Vagina (tissue), 2 donors: ENCODE measurements around the gene MDGA2. TPM values are rescaled to one million over a fixed set of nuclear protein-coding genes. Genes with fewer than 3 reads are reported as not detected.

ENCODE experiments used
- DNase-seq, 2 donors: peaks; one replicate each; pipeline ENCODE4 v3.0.0-alpha.2; 2017; ENCODE audit errors: extremely low spot score in 2 of 2
- H3K27ac ChIP-seq: fragments of 200-600 bp; sonication (generic); one replicate; pipeline ENCODE4 v1.5.1; 2019
- H3K27me3 ChIP-seq: fragments of 200-600 bp; sonication (generic); one replicate; pipeline ENCODE4 v1.5.1; 2019
- H3K36me3 ChIP-seq, 2 donors: fragments of 200-600 bp; sonication (generic); one replicate each; pipeline ENCODE4 v1.5.1; 2017 to 2019
- H3K4me1 ChIP-seq: fragments of 200-600 bp; sonication (generic); one replicate; pipeline ENCODE4 v1.5.1; 2019
- H3K4me3 ChIP-seq, 2 donors: fragments of 200-600 bp; sonication (generic); 1 replicate in 1 of 2; 2 replicates in 1 of 2; pipeline ENCODE4 v1.5.1; 2016 to 2019
- H3K9me3 ChIP-seq: fragments of 200-600 bp; sonication (generic); one replicate; pipeline ENCODE4 v1.5.1; 2019
- POLR2A ChIP-seq, 2 donors: fragments of 450-650 bp; IDR thresholded peaks; one replicate each; pipeline ENCODE4 v1.6.1; 2017; ENCODE audit warnings: antibody characterized with exemption in 2 of 2, mild to moderate bottlenecking in 2 of 2, moderate library complexity in 2 of 2
- POLR2AphosphoS5 ChIP-seq, 2 donors: sonication (generic); formaldehyde crosslinking; IDR thresholded peaks; one replicate each; pipeline ENCODE4 v1.9.0; 2017; ENCODE audit warnings: antibody characterized with exemption in 2 of 2, mild to moderate bottlenecking in 2 of 2, low read depth in 1 of 2; ENCODE audit not compliant: insufficient read depth in 1 of 2
- intact Hi-C: fragments of 100-400 bp; cut with DNase I; formaldehyde crosslinking; loops from one replicate; pipeline ENCODE4 v1.15.1; 2023
- total RNA-seq: library from RNA; depleted of rRNA; stranded (reverse); fragments of >200 nt; gene quantifications from one replicate; pipeline ENCODE4 v1.2.3, GENCODE V29; 2016
- TF ChIP-seq, protein P1 (sequence below), 3 experiments: fragments of 450-650 bp in 2 of 3; fragments of 200-600 bp in 1 of 3; sonication (generic) in 1 of 3; IDR thresholded peaks; one replicate each; pipeline ENCODE4 v1.5.1; 2017 to 2019; ENCODE audit warnings: antibody characterized with exemption in 3 of 3, mild to moderate bottlenecking in 2 of 3, moderate library complexity in 2 of 3

MDGA2 gene
- total RNA-seq, 1 donor from 2014 or later, result not detected

DNA sequence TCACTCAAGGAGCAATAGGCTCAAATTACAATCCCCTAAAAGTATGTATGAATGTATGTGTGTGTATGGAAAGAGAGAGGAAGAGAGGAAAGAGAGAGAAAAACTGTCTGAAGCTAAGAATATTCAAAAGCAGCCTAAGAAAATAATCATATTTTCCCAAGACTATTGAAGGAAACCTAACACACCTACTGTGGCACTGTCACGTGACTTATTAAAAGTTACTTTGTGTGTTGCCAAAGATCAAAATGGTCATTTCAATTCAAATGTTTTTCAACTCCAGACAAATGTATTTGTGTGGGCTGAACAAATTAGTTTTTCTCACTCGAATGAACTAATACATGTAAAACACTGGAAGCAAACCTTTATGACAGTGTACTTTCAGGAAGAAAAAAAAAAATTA is 654.9 kb downstream of the MDGA2 start:
- no peak overlapping the region for H3K4me3 ChIP-seq
- H3K27ac ChIP-seq, result no peak overlapping the region
- no peaks in the 10 kb centered on the region for H3K36me3 ChIP-seq
- no peaks in the 10 kb centered on the region for H3K27me3 ChIP-seq
- DNase-seq, result no peak
- TF ChIP-seq, protein P1, sequence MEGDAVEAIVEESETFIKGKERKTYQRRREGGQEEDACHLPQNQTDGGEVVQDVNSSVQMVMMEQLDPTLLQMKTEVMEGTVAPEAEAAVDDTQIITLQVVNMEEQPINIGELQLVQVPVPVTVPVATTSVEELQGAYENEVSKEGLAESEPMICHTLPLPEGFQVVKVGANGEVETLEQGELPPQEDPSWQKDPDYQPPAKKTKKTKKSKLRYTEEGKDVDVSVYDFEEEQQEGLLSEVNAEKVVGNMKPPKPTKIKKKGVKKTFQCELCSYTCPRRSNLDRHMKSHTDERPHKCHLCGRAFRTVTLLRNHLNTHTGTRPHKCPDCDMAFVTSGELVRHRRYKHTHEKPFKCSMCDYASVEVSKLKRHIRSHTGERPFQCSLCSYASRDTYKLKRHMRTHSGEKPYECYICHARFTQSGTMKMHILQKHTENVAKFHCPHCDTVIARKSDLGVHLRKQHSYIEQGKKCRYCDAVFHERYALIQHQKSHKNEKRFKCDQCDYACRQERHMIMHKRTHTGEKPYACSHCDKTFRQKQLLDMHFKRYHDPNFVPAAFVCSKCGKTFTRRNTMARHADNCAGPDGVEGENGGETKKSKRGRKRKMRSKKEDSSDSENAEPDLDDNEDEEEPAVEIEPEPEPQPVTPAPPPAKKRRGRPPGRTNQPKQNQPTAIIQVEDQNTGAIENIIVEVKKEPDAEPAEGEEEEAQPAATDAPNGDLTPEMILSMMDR (IDR thresholded peaks at IDR 0.05), result no peak
- TF ChIP-seq POLR2A (IDR thresholded peaks at IDR 0.05) (no peak), POLR2AphosphoS5 (IDR thresholded peaks at IDR 0.05; ENCODE audit: insufficient read depth in 1 of 2, low read depth in 1 of 2) (no peak)
- intact Hi-C loops, result no loop called here
- H3K9me3 ChIP-seq, result no peaks in the 10 kb centered on the region
- no peaks in the 10 kb centered on the region for H3K4me1 ChIP-seq

DNA sequence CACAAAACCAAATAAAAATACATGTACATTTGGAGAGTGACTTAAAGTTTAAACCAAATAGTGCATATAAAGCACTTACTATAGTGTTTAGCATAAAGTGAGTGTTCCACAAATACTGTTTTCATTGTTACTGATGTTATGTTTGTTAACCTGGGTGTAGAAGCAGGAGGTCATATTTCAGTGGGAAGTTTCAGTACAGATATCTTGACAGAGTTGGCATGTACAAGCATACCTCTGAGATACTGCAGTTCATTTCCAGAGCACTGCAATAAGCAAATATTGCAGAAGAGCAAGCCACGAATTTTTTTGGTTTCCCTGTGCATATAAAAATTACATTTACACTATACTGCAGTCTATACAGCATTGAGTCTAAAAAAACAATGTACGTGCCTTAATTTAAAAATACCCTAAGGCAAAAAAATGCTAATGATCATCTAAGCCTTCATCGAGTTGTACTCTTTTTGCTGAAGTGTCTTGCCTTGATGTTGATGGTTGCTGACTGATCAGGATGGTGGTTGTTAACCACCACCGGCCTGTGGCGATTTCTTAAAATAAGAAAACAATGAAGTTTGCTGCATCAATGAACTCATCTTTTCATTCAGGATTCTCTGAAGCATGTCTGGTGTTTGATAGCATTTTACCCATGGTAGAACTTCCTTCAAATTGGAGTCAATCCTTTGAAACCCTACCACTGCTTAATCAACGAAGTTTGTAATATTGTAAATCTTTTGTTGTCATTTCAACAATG is 662.7 kb downstream of the MDGA2 start:
- H3K27ac ChIP-seq, result no peak overlapping the region
- TF ChIP-seq, protein P1 (IDR thresholded peaks at IDR 0.05), result no peak
- TF ChIP-seq POLR2A (IDR thresholded peaks at IDR 0.05) (no peak), POLR2AphosphoS5 (IDR thresholded peaks at IDR 0.05; ENCODE audit: insufficient read depth in 1 of 2, low read depth in 1 of 2) (no peak)
- H3K36me3 ChIP-seq, result no peaks in the 10 kb centered on the region
- H3K9me3 ChIP-seq, result no peaks in the 10 kb centered on the region
- H3K4me1 ChIP-seq, result no peaks in the 10 kb centered on the region
- no peak for DNase-seq
- H3K27me3 ChIP-seq, result no peaks in the 10 kb centered on the region
- H3K4me3 ChIP-seq, result no peak overlapping the region
- intact Hi-C loops, result no loop called here

DNA sequence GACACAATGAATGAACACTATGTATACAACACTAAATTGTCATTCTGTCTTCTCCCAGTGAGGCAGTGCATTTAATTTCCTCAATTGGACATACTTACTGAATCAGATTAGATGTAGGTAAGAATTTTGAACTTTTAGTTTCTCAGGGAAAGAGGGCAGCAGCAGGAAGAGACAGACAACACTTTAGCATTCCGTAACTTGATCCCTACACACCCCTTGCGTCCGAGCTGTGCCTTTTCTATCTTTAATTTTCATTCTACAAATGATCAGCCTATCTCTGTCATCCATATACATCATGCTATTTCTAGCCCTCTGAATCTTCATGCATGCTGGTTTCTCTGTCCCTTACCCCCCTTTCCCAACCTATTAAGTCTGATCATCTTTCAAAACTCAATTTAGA is 665.8 kb downstream of the MDGA2 start:
- DNase-seq, result no peak
- H3K4me1 ChIP-seq, result no peaks in the 10 kb centered on the region
- no peaks in the 10 kb centered on the region for H3K27me3 ChIP-seq
- no peak overlapping the region for H3K27ac ChIP-seq
- H3K4me3 ChIP-seq, result no peak overlapping the region
- intact Hi-C loops, result no loop called here
- no peaks in the 10 kb centered on the region for H3K36me3 ChIP-seq
- TF ChIP-seq POLR2AphosphoS5 (IDR thresholded peaks at IDR 0.05; ENCODE audit: insufficient read depth in 1 of 2, low read depth in 1 of 2) (no peak), POLR2A (IDR thresholded peaks at IDR 0.05) (no peak)
- TF ChIP-seq, protein P1 (IDR thresholded peaks at IDR 0.05), result no peak
- H3K9me3 ChIP-seq, result no peaks in the 10 kb centered on the region

DNA sequence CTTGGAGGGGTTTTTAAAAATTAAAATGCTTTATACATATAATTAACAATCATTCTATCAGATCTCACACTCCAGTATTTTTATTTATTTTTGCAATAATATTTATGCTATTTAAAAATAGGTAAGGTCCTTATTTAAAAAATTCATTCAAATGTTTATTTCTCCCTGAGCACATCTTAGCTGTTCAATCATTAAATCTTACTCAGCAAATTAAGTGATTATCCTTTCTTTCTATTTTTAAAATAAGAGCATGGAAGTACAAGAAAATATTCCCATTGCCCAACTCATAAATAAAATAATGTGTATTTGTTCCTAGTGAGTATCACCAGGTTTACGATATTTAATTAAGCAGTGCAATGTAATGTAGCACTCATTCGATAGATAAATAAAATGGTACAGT is 666.7 kb downstream of the MDGA2 start:
- DNase-seq, result no peak
- Histone ChIP-seq H3K4me1 (no peaks in the 10 kb centered on the region), H3K36me3 (no peaks in the 10 kb centered on the region), H3K27ac (no peak overlapping the region), H3K4me3 (no peak overlapping the region), H3K9me3 (no peaks in the 10 kb centered on the region), H3K27me3 (no peaks in the 10 kb centered on the region)
- intact Hi-C loops, result no loop called here
- TF ChIP-seq POLR2AphosphoS5 (IDR thresholded peaks at IDR 0.05; ENCODE audit: insufficient read depth in 1 of 2, low read depth in 1 of 2) (no peak), POLR2A (IDR thresholded peaks at IDR 0.05) (no peak)
- TF ChIP-seq, protein P1 (IDR thresholded peaks at IDR 0.05), result no peak

DNA sequence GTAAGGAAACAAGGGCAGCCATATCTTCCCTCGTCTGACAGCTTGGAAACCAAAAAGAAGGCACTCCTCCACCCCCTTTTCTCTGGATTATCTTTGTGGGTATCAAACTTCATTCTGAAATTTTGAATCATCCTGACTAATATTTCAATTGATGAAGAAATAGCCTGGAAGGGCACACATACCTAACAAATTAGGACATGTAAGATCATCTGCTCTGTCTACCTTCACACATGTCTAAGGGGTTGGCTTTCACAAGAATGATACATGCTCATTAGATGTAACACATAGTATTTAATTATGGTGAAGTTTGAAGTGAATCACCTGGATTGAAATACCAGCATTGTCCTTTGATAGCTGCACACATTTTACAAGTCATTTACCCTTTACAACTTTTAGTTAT is 675.7 kb downstream of the MDGA2 start:
- no peak overlapping the region for H3K27ac ChIP-seq
- no peak overlapping the region for H3K4me3 ChIP-seq
- H3K27me3 ChIP-seq, result no peaks in the 10 kb centered on the region
- TF ChIP-seq POLR2A (IDR thresholded peaks at IDR 0.05) (no peak), POLR2AphosphoS5 (IDR thresholded peaks at IDR 0.05; ENCODE audit: insufficient read depth in 1 of 2, low read depth in 1 of 2) (no peak)
- TF ChIP-seq, protein P1 (IDR thresholded peaks at IDR 0.05), result no peak
- no peaks in the 10 kb centered on the region for H3K9me3 ChIP-seq
- no peak for DNase-seq
- intact Hi-C loops, result no loop called here
- H3K4me1 ChIP-seq, result no peaks in the 10 kb centered on the region
- H3K36me3 ChIP-seq, result no peaks in the 10 kb centered on the region
